CD14-positive monocyte (primary cell): Measurements from ENCODE around the gene COMMD1. TPM values are rescaled to one million over a fixed set of nuclear protein-coding genes. Genes with fewer than 3 reads are reported as not detected.

Experiments
- DNase-seq, 3 donors: peaks; one replicate each; pipeline ENCODE4 v3.0.0-alpha.2; 2011 to 2022
- H2AFZ ChIP-seq: 2 replicates; pipeline ENCODE4 v1.6.0; 2012; ENCODE audit warnings: mild to moderate bottlenecking, low read depth, low read length, inconsistent platforms; ENCODE audit not compliant: insufficient read depth, poor library complexity, severe bottlenecking
- H3K27ac ChIP-seq, 2 donors: 1 replicate in 1 of 2; 2 replicates in 1 of 2; pipeline ENCODE4 v1.5.1; 2012 to 2013; ENCODE audit warnings: low read length in 2 of 2, control low read depth in 1 of 2, inconsistent platforms in 1 of 2, low read depth in 1 of 2, mild to moderate bottlenecking in 1 of 2
- H3K27me3 ChIP-seq, 2 donors: one replicate each; pipeline versions ENCODE4 v1.6.0 to v1.6.1; 2011 to 2013; ENCODE audit warnings: low read length in 2 of 2; ENCODE audit not compliant: control insufficient read depth in 2 of 2, insufficient read depth in 2 of 2
- H3K36me3 ChIP-seq, 2 donors: replicated peaks in 1 of 2; 1 replicate in 1 of 2; 2 replicates in 1 of 2; pipeline versions ENCODE4 v1.5.1 to v1.6.1; 2012 to 2013; ENCODE audit warnings: low read length in 2 of 2, control low read depth in 1 of 2, inconsistent platforms in 1 of 2, mild to moderate bottlenecking in 1 of 2; ENCODE audit not compliant: insufficient read depth in 2 of 2, control insufficient read depth in 1 of 2
- H3K4me1 ChIP-seq, 2 donors: 1 replicate in 1 of 2; 2 replicates in 1 of 2; pipeline versions ENCODE4 v1.5.1 to v1.6.1; 2012 to 2013; ENCODE audit warnings: low read length in 2 of 2, control low read depth in 1 of 2, inconsistent platforms in 1 of 2, mild to moderate bottlenecking in 1 of 2, moderate library complexity in 1 of 2; ENCODE audit not compliant: insufficient read depth in 2 of 2, control insufficient read depth in 1 of 2
- H3K4me2 ChIP-seq: replicated peaks from 2 replicates; pipeline ENCODE3; 2012; ENCODE audit warnings: low read length, moderate library complexity, mild to moderate bottlenecking; ENCODE audit not compliant: poor library complexity, severe bottlenecking; ENCODE audit errors: extremely low read depth
- H3K4me3 ChIP-seq, 3 experiments: fragments of 200-600 bp in 1 of 3; sonication (generic) in 1 of 3; replicated peaks in 1 of 3; 1 replicate in 2 of 3; 2 replicates in 1 of 3; pipeline ENCODE4 v1.5.1; 2011 to 2013; ENCODE audit warnings: low read length in 3 of 3, mild to moderate bottlenecking in 3 of 3, control low read depth in 2 of 3, low read depth in 2 of 3, inconsistent platforms in 1 of 3, moderate library complexity in 1 of 3
- H3K79me2 ChIP-seq: 2 replicates; pipeline ENCODE4 v1.6.0; 2012; ENCODE audit warnings: mild to moderate bottlenecking, control low read depth, inconsistent platforms, low read length, moderate library complexity; ENCODE audit not compliant: insufficient read depth
- H3K9ac ChIP-seq: 2 replicates; pipeline ENCODE4 v1.6.0; 2017; ENCODE audit warnings: low read length, mild to moderate bottlenecking; ENCODE audit not compliant: insufficient read depth, poor library complexity, severe bottlenecking
- H3K9me3 ChIP-seq, 2 donors: replicated peaks in 1 of 2; 1 replicate in 1 of 2; 2 replicates in 1 of 2; pipeline versions ENCODE4 v1.5.1 to v1.6.1; 2012 to 2013; ENCODE audit warnings: low read length in 2 of 2, control low read depth in 1 of 2; ENCODE audit not compliant: control insufficient read depth in 1 of 2, insufficient read depth in 1 of 2
- H4K20me1 ChIP-seq: 2 replicates; pipeline ENCODE4 v1.6.0; 2012; ENCODE audit warnings: mild to moderate bottlenecking, low read length, control low read depth, moderate library complexity; ENCODE audit not compliant: insufficient read depth
- H3K27ac Mint-ChIP-seq, 7 donors: one replicate each; pipeline ENCODE4 v1.8.0; 2020; ENCODE audit warnings: mild to moderate bottlenecking in 7 of 7, mixed read lengths in 7 of 7, moderate library complexity in 6 of 7, inconsistent platforms in 2 of 7
- H3K27me3 Mint-ChIP-seq, 3 donors: one replicate each; pipeline ENCODE4 v1.8.0; 2021 to 2022; ENCODE audit warnings: low read depth in 3 of 3, mild to moderate bottlenecking in 3 of 3, mixed read lengths in 3 of 3, moderate library complexity in 3 of 3, inconsistent platforms in 1 of 3
- H3K36me3 Mint-ChIP-seq, 2 donors: one replicate each; pipeline ENCODE4 v1.8.0; 2020; ENCODE audit warnings: mixed read lengths in 2 of 2, inconsistent platforms in 1 of 2, mild to moderate bottlenecking in 1 of 2
- H3K4me1 Mint-ChIP-seq: one replicate; pipeline ENCODE4 v1.8.0; 2020; ENCODE audit warnings: mild to moderate bottlenecking, mixed read lengths
- H3K4me3 Mint-ChIP-seq, 2 donors: one replicate each; pipeline ENCODE4 v1.8.0; 2020; ENCODE audit warnings: mild to moderate bottlenecking in 2 of 2, mixed read lengths in 2 of 2, moderate library complexity in 1 of 2
- H3K9me3 Mint-ChIP-seq, 7 donors: one replicate each; pipeline ENCODE4 v1.8.0; 2020 to 2022; ENCODE audit warnings: mixed read lengths in 7 of 7, mild to moderate bottlenecking in 6 of 7, moderate library complexity in 6 of 7, inconsistent platforms in 2 of 7
- CTCF ChIP-seq: fragments of 200-600 bp; IDR thresholded peaks from one replicate; pipeline ENCODE4 v1.8.0; 2022; ENCODE audit warnings: antibody characterized with exemption, mild to moderate bottlenecking
- WGBS: methylation state at CpG from one replicate; pipeline ENCODE4 v1.1.5; 2013; ENCODE audit warnings: missing lambda C conversion rate; ENCODE audit not compliant: insufficient coverage; 5-methylcytosine and 5-hydroxymethylcytosine counted together
- intact Hi-C, 2 donors: fragments of 100-400 bp; cut with micrococcal nuclease; formaldehyde crosslinking; loops; one replicate each; pipeline versions ENCODE4 v1.15.0 to v1.15.1; 2023
- polyA plus RNA-seq, 3 donors: library from polyadenylated mRNA; depleted of rRNA in 1 of 3; unstranded in 2 of 3; stranded (reverse) in 1 of 3; fragments of 300-500 nt in 2 of 3; fragments of >200 nt in 1 of 3; fragmentation: Illumina TruSeq in 2 of 3; gene quantifications; 1 replicate in 2 of 3; 2 replicates in 1 of 3; pipeline ENCODE4 v1.2.3, GENCODE V29; 2012 to 2021

COMMD1 gene
- polyA plus RNA-seq, 3 donors: 25.2 to 82.1 (median 70.7) TPM

- TF ChIP-seq CTCF: no peak
- H3K4me1 Mint-ChIP-seq: peaks cover 5% of the 10 kb centered on the region
- Histone ChIP-seq H4K20me1 (no peaks in the 10 kb centered on the region), H2AFZ (no peak overlapping the region), H3K4me1 (no peaks in the 10 kb centered on the region), H3K4me2 (no peak overlapping the region), H3K9me3 (no peaks in the 10 kb centered on the region), H3K9ac (no peak overlapping the region), H3K79me2 (no peaks in the 10 kb centered on the region), H3K36me3 (no peaks in the 10 kb centered on the region), H3K27me3 (no peaks in the 10 kb centered on the region), H3K4me3 (no peak overlapping the region), H3K27ac (no peak overlapping the region)
- H3K9me3 Mint-ChIP-seq: peaks cover 0 to 1% (median 0%) of the 10 kb centered on the region in 7 donors
- intact Hi-C loops: no loop called here
- no peak overlapping the region for H3K4me3 Mint-ChIP-seq
- DNase-seq: no peak
- H3K27me3 Mint-ChIP-seq: no peaks in the 10 kb centered on the region
- H3K27ac Mint-ChIP-seq: no peak overlapping the region
- peaks cover 4 to 6% of the 10 kb centered on the region in 2 donors for H3K36me3 Mint-ChIP-seq
- no CpG with 5 or more reads among the region's 3 CpGs for WGBS
Observed at GRCh38 chr2:62054916-62055450, 149.5 kb downstream of the COMMD1 start.

DNA sequence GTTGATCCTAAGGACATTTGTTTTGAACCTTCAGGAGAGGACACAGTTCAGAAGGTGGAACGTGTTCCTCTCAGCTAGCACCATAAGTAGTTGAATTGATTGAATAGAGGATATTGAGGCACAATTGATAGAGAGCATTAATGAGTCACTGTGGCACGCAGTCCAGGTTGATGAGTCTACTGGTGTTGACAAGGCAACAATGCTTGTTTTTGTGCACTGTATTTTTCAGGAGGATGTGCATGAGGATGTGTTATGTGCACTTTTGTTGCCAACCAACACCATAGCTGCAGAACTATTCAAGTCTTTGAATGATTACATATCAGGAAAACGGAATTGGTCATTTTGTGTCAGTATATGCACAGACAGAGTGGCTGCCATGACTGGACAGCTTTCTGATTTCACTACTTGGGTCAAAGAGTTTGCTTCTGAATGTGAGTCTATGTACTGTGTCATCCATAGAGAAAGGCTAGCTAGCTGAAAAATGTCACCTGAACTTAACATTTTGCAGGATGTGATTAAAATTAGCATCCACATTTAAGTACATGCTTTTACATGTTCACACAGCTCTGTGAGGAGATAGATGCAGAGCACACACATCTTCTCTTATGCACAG lies 150.4 kb downstream of the COMMD1 start:
- no peak overlapping the region for H2AFZ ChIP-seq
- H3K36me3 ChIP-seq: no peaks in the 10 kb centered on the region
- peaks cover 0 to 1% (median 0%) of the 10 kb centered on the region in 3 donors for H3K27me3 Mint-ChIP-seq
- H3K4me1 Mint-ChIP-seq: peaks cover 5% of the 10 kb centered on the region
- no peaks in the 10 kb centered on the region for H3K79me2 ChIP-seq
- intact Hi-C loops: no loop called here
- H3K27ac Mint-ChIP-seq: no peak overlapping the region
- H3K9me3 Mint-ChIP-seq: peaks cover 0 to 4% (median 2%) of the 10 kb centered on the region in 7 donors
- no peaks in the 10 kb centered on the region for H4K20me1 ChIP-seq
- H3K9me3 ChIP-seq: no peaks in the 10 kb centered on the region
- H3K4me2 ChIP-seq: no peak overlapping the region
- no peaks in the 10 kb centered on the region for H3K27me3 ChIP-seq
- H3K9ac ChIP-seq: no peak overlapping the region
- peaks cover 4 to 6% of the 10 kb centered on the region in 2 donors for H3K36me3 Mint-ChIP-seq
- DNase-seq: no peak
- H3K4me3 Mint-ChIP-seq: no peak overlapping the region
- no peak overlapping the region for H3K27ac ChIP-seq
- WGBS: 94% methylated on average over 2 of the region's 3 CpGs
- TF ChIP-seq CTCF: no peak
- H3K4me1 ChIP-seq: no peaks in the 10 kb centered on the region
- no peak overlapping the region for H3K4me3 ChIP-seq
